NCI-H748 treated with DMSO at 0.1 percent for 48 hours (cell line): ENCODE results near the gene GSTM4.

Experiments used
- DNase-seq: peaks from one replicate; lab custom pipeline; 2025; lab: John Stamatoyannopoulos, UW

The GSTM4 gene

GRCh38 chr1:109624201-109625010 is 31.5 kb upstream of the GSTM4 start:
- DNase-seq, result no peak

- DNase-seq, result no peak
Measured at GRCh38 chr1:109625176-109625575, 30.7 kb upstream of the GSTM4 start.

GRCh38 chr1:109625601-109626560 is 30.0 kb upstream of the GSTM4 start:
- DNase-seq, result no peak

- DNase-seq, result no peak
Measured at GRCh38 chr1:109626682-109627408, 29.1 kb upstream of the GSTM4 start.

- DNase-seq, result no peak
Measured at GRCh38 chr1:109627692-109628399, 28.1 kb upstream of the GSTM4 start.

- no peak for DNase-seq
Measured at GRCh38 chr1:109628540-109629321, 27.2 kb upstream of the GSTM4 start.

GRCh38 chr1:109629372-109630030 is 26.4 kb upstream of the GSTM4 start:
- no peak for DNase-seq

GRCh38 chr1:109630081-109630897 is 25.6 kb upstream of the GSTM4 start:
- DNase-seq, result no peak

GRCh38 chr1:109630898-109631512 is 24.9 kb upstream of the GSTM4 start:
- no peak for DNase-seq

- no peak for DNase-seq
Measured at GRCh38 chr1:109631513-109632505, 24.1 kb upstream of the GSTM4 start.

- no peak for DNase-seq
Measured at GRCh38 chr1:109632671-109633346, 23.1 kb upstream of the GSTM4 start.

- DNase-seq, result no peak
Measured at GRCh38 chr1:109634292-109634691, 21.6 kb upstream of the GSTM4 start.

- no peak for DNase-seq
Measured at GRCh38 chr1:109634771-109635750, 20.8 kb upstream of the GSTM4 start.

- no peak for DNase-seq
Measured at GRCh38 chr1:109635862-109636200, 20.1 kb upstream of the GSTM4 start.

GRCh38 chr1:109636201-109636952 is 19.5 kb upstream of the GSTM4 start:
- no peak for DNase-seq
